Measurements from ENCODE around the gene GTPBP6.

Gene GTPBP6

GRCh38 chrX:262381-262909, 56.2 kb downstream of the GTPBP6 start:
- H3K27ac ChIP-seq, result no peak overlapping the region
- no peak overlapping the region for H3K4me3 ChIP-seq (ENCODE audit: low read depth in 1 of 2, low read length in 1 of 2)
- peaks cover 4 to 6% of the 10 kb centered on the region in 2 experiments for H3K4me1 ChIP-seq (ENCODE audit: control insufficient read depth in 1 of 2, insufficient read depth in 1 of 2, low read depth in 1 of 2, low read length in 1 of 2)
- H3K27me3 ChIP-seq, result no peaks in the 10 kb centered on the region
- no peak for TF ChIP-seq CTCF (IDR thresholded peaks at IDR 0.05)
- no peaks in the 10 kb centered on the region for H3K9me3 ChIP-seq
- H3K36me3 ChIP-seq, result no peaks in the 10 kb centered on the region

GRCh38 chrX:261919-262352, 56.7 kb downstream of the GTPBP6 start:
- TF ChIP-seq CTCF (IDR thresholded peaks at IDR 0.05), result no peak
- Histone ChIP-seq H3K4me1 (ENCODE audit: control insufficient read depth in 1 of 2, insufficient read depth in 1 of 2, low read depth in 1 of 2, low read length in 1 of 2) (peaks cover 4 to 6% of the 10 kb centered on the region in 2 experiments), H3K27me3 (no peaks in the 10 kb centered on the region), H3K36me3 (no peaks in the 10 kb centered on the region), H3K27ac (no peak overlapping the region), H3K9me3 (no peaks in the 10 kb centered on the region), H3K4me3 (ENCODE audit: low read depth in 1 of 2, low read length in 1 of 2) (no peak overlapping the region)

GRCh38 chrX:261167-261918, 57.3 kb downstream of the GTPBP6 start:
- no peak overlapping the region for H3K4me3 ChIP-seq (ENCODE audit: low read depth in 1 of 2, low read length in 1 of 2)
- H3K27me3 ChIP-seq, result no peaks in the 10 kb centered on the region
- no peak for TF ChIP-seq CTCF (IDR thresholded peaks at IDR 0.05)
- H3K4me1 ChIP-seq (ENCODE audit: control insufficient read depth in 1 of 2, insufficient read depth in 1 of 2, low read depth in 1 of 2, low read length in 1 of 2), result peaks cover 4 to 6% of the 10 kb centered on the region in 2 experiments
- no peaks in the 10 kb centered on the region for H3K9me3 ChIP-seq
- H3K36me3 ChIP-seq, result no peaks in the 10 kb centered on the region
- H3K27ac ChIP-seq, result no peak overlapping the region

GRCh38 chrX:259692-260355, 58.8 kb downstream of the GTPBP6 start:
- Histone ChIP-seq H3K4me3 (ENCODE audit: low read depth in 1 of 2, low read length in 1 of 2) (no peak overlapping the region), H3K36me3 (no peaks in the 10 kb centered on the region), H3K27me3 (no peaks in the 10 kb centered on the region), H3K4me1 (ENCODE audit: control insufficient read depth in 1 of 2, insufficient read depth in 1 of 2, low read depth in 1 of 2, low read length in 1 of 2) (peaks cover under 1 to 1% of the 10 kb centered on the region in 2 experiments), H3K9me3 (no peaks in the 10 kb centered on the region), H3K27ac (no peak overlapping the region)
- TF ChIP-seq CTCF (IDR thresholded peaks at IDR 0.05), result no peak

- Histone ChIP-seq H3K27ac (no peak overlapping the region), H3K27me3 (no peaks in the 10 kb centered on the region), H3K4me3 (ENCODE audit: low read depth in 1 of 2, low read length in 1 of 2) (no peak overlapping the region), H3K4me1 (ENCODE audit: control insufficient read depth in 1 of 2, insufficient read depth in 1 of 2, low read depth in 1 of 2, low read length in 1 of 2) (no peaks in the 10 kb centered on the region), H3K9me3 (no peaks in the 10 kb centered on the region), H3K36me3 (no peaks in the 10 kb centered on the region)
- no peak for TF ChIP-seq CTCF (IDR thresholded peaks at IDR 0.05)
These were observed 60.1 kb downstream of the GTPBP6 start for GRCh38 chrX:258291-259040.

Measured in neutrophil (primary cell).